Rectal smooth muscle tissue (tissue), 1 donor: ENCODE measurements around the gene KRT7.

Source experiments
- H3K27ac ChIP-seq: one replicate; pipeline ENCODE4 v1.7.0; 2013; ENCODE audit warnings: low read depth, low read length, inconsistent platforms
- H3K27me3 ChIP-seq: one replicate; pipeline ENCODE4 v1.7.0; 2013; ENCODE audit warnings: low read length; ENCODE audit not compliant: control insufficient read depth, insufficient read depth
- H3K36me3 ChIP-seq: one replicate; pipeline ENCODE4 v1.7.0; 2013; ENCODE audit warnings: low read length; ENCODE audit not compliant: control insufficient read depth, insufficient read depth
- H3K4me1 ChIP-seq: one replicate; pipeline ENCODE4 v1.7.0; 2013; ENCODE audit warnings: low read length; ENCODE audit not compliant: control insufficient read depth, insufficient read depth
- H3K4me3 ChIP-seq: one replicate; pipeline ENCODE4 v1.7.0; 2013; ENCODE audit warnings: low read length
- H3K9ac ChIP-seq: one replicate; pipeline ENCODE4 v1.7.0; 2013; ENCODE audit warnings: low read length

The KRT7 gene

DNA sequence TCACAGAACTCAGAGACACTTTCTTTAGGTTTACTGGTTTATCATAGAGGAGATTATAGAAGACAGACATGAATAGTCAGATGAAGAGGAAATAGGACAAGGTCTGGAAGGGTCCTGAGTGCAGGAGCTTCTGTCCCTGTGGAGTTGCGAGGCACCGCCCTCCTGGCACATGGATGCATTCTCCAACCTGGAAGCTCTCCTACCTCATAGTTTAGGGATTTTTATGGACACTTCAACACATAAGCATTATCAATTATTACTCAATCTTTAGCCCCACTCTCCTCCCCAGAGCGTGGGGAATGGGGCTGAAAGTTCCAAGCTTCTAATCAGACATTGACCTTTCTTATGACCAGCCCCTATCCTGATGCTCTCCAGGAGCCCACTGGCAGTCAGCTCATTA is 12.6 kb upstream of the KRT7 start:
- no peaks in the 10 kb centered on the region for H3K27me3 ChIP-seq
- no peaks in the 10 kb centered on the region for H3K36me3 ChIP-seq
- no peak overlapping the region for H3K4me3 ChIP-seq
- H3K27ac ChIP-seq = no peak overlapping the region
- no peaks in the 10 kb centered on the region for H3K4me1 ChIP-seq
- H3K9ac ChIP-seq = no peak overlapping the region

DNA sequence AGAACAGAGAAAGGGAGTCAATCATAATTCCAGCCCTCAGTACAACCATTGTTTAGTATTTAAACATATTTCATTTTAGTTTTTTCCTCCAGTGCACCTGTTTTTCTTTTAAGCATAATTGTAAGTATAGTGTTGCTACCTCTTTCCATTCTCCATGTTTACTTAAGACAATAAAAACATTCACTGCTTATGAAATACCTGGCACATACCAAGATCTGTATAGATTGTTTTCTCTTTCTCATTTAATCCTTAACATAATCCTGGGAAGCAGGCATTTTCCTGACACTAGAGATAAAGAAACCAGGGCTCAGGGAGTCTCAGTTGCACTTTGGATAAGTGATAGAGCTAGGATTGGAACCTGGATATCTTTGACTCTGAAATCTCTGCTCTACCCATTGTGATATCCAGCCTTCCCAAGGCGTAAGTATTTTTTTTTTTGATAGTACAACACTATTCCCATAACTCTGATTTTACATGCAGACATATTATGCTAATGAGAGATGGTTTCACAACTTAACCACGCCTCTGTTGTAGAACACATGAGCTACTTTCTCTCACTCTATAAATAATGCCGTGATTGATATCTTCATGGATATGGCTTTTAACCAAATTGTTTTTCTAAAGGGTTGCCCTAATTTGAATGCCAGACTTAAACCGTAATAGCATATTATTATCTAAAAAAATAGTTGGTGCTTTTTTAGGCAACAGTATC is 11.8 kb upstream of the KRT7 start:
- Histone ChIP-seq H3K9ac (no peak overlapping the region), H3K4me1 (no peaks in the 10 kb centered on the region), H3K4me3 (no peak overlapping the region), H3K27me3 (no peaks in the 10 kb centered on the region), H3K36me3 (no peaks in the 10 kb centered on the region), H3K27ac (no peak overlapping the region)

DNA sequence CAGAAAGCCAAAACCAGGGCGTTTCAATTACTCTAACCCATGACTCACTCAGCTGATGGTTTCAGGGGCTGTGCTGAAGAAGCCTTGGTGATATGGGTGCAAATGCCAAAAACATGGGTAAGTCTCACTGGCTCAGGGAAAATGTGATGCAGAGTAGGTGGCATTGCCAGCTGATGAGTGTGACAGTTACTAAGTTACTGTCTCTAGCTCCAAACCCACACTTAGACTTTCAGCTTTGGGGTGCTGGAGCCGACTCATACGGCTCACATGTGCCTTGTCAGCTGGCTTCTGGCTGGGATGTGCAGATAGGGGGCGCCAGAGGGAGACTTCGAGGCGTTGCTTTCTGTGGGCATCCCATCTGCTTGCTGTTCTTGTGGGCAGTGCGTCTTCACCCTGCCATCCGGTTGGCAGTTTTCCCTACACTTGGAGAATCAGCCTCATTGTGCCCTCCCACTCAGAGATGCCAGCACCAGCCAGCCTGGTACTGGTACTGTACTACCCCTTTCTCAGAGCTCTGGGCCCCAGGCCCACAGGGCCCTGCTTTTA is 11.1 kb upstream of the KRT7 start:
- Histone ChIP-seq H3K36me3 (no peaks in the 10 kb centered on the region), H3K4me1 (no peaks in the 10 kb centered on the region), H3K27ac (no peak overlapping the region)

DNA sequence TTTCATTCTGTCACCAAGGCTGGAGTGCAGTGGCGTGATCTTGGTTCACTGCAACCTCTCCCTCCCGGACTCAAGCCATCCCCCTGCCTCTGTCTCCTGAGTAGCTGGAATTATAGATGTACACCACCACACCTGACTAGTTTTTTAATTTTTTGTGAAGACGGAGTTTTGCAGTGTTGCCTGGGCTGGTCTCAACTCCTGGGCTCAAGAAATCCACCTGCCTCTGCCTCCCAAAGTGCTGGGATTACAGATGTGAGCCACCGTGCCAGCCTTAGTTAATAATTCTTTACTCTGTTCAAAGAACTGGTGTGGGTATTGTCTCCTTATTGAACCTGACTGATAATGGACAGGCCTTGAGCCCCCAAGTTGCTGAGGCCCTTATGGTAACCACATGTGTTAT is 10.4 kb upstream of the KRT7 start:
- no peaks in the 10 kb centered on the region for H3K4me1 ChIP-seq
- H3K27me3 ChIP-seq = no peaks in the 10 kb centered on the region
- H3K9ac ChIP-seq = no peak overlapping the region
- H3K4me3 ChIP-seq = no peak overlapping the region
- H3K27ac ChIP-seq = no peak overlapping the region
- no peaks in the 10 kb centered on the region for H3K36me3 ChIP-seq

More for the DNA sequence above, 11.1 kb upstream of the KRT7 start:
- H3K9ac ChIP-seq = no peak overlapping the region
- H3K4me3 ChIP-seq = no peak overlapping the region
- no peaks in the 10 kb centered on the region for H3K27me3 ChIP-seq

DNA sequence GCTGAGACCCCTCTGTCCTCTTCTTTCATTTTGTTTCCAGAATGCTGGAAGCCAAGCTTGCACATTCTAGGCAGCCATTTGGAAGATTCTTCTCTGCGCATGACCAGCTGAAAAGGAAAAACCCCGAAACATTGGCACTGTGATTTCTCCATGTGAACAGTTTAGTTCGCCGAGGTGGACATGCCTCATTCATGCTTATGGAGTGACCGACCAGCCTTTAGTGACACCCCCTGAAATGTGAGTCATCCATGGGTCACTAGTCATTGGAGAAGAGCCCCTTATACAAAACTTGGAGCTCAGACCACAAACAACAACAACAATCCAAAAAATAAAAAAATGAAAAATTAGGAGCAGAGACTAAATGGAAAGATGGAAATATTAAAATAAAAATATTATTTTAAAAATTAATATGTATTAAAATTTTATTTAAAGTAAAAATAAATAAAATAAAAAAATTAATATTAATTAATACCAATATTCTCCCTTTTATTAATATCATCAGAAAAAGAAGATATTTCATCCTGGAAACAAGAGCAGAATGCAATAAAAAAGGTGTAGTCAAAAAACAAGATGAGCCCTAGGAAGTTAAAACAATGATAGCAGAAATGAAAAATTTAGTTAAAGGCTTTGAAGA is 9.5 kb upstream of the KRT7 start:
- no peaks in the 10 kb centered on the region for H3K27me3 ChIP-seq
- H3K4me3 ChIP-seq = no peak overlapping the region
- H3K4me1 ChIP-seq = no peaks in the 10 kb centered on the region
- H3K9ac ChIP-seq = no peak overlapping the region
- H3K27ac ChIP-seq = no peak overlapping the region
- no peaks in the 10 kb centered on the region for H3K36me3 ChIP-seq

DNA sequence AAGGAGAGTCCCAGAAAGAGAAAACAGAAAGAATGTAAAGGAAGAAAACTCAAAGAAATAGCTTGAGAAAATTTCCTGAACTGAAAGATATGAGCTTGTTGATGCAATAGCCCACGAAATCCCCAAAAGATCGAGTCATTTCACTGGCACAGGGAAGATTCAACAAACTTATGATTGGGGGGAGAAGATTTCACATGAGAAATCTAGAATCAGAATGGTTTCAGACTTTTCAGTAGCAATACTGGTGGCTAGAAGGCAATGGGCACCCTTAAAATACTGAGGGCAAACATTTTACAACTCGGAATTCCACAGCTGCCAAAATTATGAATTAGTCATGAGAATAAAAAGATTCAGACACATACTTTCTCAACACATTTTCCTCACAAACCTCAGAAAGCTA is 8.9 kb upstream of the KRT7 start:
- no peak overlapping the region for H3K27ac ChIP-seq
- H3K9ac ChIP-seq = no peak overlapping the region
- no peak overlapping the region for H3K4me3 ChIP-seq
- H3K4me1 ChIP-seq = no peaks in the 10 kb centered on the region
- H3K27me3 ChIP-seq = no peaks in the 10 kb centered on the region
- H3K36me3 ChIP-seq = no peaks in the 10 kb centered on the region

DNA sequence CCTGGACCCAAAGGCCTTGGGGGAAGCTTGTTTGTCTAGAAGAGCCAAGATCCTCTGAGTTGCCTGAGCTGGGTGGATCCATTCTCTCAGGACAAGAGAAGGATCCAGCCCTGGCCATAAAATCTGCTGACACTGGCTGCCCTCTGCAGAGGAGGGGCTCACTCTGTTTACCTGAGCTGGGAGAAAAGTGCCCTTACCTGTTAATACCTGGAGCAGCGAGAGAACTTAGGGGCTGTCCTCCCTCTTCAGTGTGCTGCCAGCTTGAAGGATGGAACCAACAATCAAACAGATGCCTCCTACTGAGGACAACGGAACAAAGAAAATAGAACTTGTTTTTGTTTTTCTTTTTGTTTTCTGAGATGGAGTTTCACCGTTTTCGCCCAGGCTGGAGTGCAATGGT is 7.3 kb upstream of the KRT7 start:
- no peak overlapping the region for H3K9ac ChIP-seq
- H3K4me1 ChIP-seq = no peaks in the 10 kb centered on the region
- H3K27ac ChIP-seq = no peak overlapping the region
- H3K4me3 ChIP-seq = no peak overlapping the region
- H3K36me3 ChIP-seq = no peaks in the 10 kb centered on the region
- no peaks in the 10 kb centered on the region for H3K27me3 ChIP-seq

DNA sequence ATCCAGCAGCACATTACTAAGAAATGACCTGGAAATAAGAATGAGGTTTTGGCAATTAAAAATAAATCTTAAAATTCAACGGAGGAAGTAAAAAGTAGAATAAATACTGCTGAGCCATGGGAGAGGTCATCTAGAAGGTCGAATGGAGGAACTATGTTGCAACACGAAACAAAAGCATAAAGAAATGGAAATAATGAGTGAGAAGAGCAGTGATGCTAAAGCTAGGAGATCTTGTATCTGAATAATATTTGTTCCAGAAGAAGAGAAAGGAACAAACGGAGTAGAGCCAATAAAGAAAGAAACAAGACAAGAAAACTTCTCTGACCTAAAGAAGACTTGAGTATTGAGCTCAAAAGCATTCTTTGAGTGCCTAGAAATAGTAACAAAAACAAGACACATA is 6.6 kb upstream of the KRT7 start:
- no peaks in the 10 kb centered on the region for H3K4me1 ChIP-seq
- H3K27ac ChIP-seq = no peak overlapping the region
- no peaks in the 10 kb centered on the region for H3K36me3 ChIP-seq
- no peak overlapping the region for H3K4me3 ChIP-seq
- peaks cover 4% of the 10 kb centered on the region for H3K27me3 ChIP-seq
- no peak overlapping the region for H3K9ac ChIP-seq

DNA sequence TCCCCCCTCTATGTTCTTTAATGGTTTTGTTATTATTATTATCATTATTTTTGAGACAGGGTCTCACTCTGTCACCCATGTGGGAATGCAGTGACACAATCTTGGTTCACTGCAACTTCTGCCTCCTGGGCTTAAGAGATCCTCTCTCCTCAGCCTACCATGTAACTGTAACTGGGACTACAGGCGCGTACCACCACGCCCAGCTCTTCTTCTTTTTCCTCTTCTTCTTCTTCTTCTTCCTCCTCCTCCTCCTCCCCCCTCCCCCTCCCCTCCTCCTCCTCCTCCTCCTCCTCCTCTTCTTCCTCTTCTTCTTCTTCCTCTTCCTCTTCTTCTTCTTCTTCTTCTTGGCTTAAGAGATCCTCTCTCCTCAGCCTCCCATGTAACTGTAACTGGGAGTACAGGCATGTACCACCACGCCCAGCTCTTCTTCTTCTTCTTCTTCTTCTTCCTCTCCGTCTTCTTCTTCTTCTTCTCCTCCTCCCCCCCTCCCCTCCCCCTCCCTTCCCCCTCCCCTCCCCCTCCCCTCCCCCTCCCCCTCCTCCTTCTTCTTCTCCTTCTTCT is 5.4 kb upstream of the KRT7 start:
- no peak overlapping the region for H3K27ac ChIP-seq
- no peaks in the 10 kb centered on the region for H3K4me1 ChIP-seq

DNA sequence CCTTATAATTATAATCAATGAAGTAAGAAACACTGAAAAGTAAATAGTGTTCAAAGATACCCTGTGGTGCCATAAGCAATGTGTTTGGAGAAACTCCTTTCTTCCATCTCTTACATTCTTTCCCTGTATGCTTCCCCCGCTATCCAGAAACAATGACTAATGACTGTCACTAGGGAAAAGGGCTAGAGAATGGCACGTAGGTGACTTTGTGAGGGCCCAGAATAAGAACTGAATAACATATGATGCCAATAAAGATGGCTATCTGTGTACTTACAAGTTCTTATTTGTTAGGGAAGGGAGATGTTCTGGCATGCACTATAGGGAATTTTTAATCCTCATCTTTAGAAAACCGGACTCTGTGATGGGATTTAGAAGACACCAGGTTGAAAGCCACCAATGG is 4.7 kb upstream of the KRT7 start:
- H3K4me3 ChIP-seq = no peak overlapping the region
- peaks cover 4% of the 10 kb centered on the region for H3K27me3 ChIP-seq
- no peak overlapping the region for H3K27ac ChIP-seq
- no peaks in the 10 kb centered on the region for H3K36me3 ChIP-seq
- no peak overlapping the region for H3K9ac ChIP-seq
- no peaks in the 10 kb centered on the region for H3K4me1 ChIP-seq

More for the DNA sequence above, 5.4 kb upstream of the KRT7 start:
- Histone ChIP-seq H3K9ac (no peak overlapping the region), H3K27me3 (peaks cover 4% of the 10 kb centered on the region), H3K36me3 (no peaks in the 10 kb centered on the region), H3K4me3 (no peak overlapping the region)

DNA sequence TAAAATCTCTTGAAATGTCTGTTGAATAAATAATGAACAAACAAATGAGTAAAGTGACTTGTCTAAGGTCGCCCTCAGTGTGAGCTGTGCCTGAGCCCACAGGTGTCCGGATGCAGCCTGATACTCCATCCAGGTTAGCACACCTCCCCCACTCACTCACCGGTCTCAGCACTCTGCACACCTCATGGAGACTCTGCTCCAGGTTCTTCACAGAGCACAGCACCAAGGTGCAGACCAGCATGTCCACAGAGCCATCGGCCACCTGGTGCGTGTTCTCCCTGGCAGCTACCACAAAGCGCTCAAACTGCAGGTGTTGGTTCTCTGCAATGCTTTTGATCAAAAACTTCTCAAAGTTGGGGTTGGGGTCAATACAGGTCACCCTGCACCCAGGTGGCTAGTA is 4.1 kb upstream of the KRT7 start:
- H3K9ac ChIP-seq = no peak overlapping the region
- no peak overlapping the region for H3K4me3 ChIP-seq
- H3K36me3 ChIP-seq = no peaks in the 10 kb centered on the region
- H3K27ac ChIP-seq = no peak overlapping the region
- peaks cover 7% of the 10 kb centered on the region for H3K27me3 ChIP-seq
- H3K4me1 ChIP-seq = no peaks in the 10 kb centered on the region

DNA sequence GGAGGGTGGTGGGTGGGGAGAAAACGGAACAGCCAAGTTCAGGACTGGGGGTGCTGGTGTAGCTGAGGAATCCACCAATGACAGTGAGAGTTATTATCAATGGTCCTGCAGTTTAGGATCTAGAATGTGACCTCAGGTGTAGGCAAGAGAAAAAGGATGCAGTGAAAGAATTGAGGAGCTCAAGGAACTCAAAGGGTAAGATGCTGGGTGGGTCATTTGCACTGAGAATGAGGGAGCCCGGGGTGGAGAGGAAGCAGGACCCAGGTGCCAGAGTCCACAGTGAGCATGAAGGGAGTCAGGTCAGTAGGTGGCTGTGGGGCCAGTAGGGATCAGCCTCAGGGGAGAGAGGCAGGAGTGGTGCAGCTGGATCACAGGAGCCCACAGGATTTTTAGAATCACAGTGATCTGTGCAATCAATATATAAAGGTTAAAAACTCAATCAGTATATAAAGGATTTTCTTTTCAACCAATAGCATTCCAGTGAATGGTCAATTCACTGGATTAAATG is 3.2 kb upstream of the KRT7 start:
- Histone ChIP-seq H3K4me3 (no peak overlapping the region), H3K9ac (no peak overlapping the region), H3K4me1 (no peaks in the 10 kb centered on the region), H3K27me3 (peaks cover 9% of the 10 kb centered on the region), H3K36me3 (no peaks in the 10 kb centered on the region), H3K27ac (no peak overlapping the region)
